ENCODE data around the gene RNF6. TPM values are rescaled to one million over a fixed set of nuclear protein-coding genes. Genes with fewer than 3 reads are reported as not detected.

The RNF6 gene
- total RNA-seq, 2 experiments from 2014 or later, result 25.6 to 30.0 TPM

GRCh38 chr13:26236296-26236695 lies 14.2 kb upstream of the RNF6 start:
- H3K36me3 ChIP-seq (ENCODE audit: insufficient read depth, low read length), result no peaks in the 10 kb centered on the region
- POLR2A ChIA-PET, result interaction anchor here (0.6 to 1.5 kb wide), 3 partner anchors 11 to 16 kb away, joined by 3 to 4 read pairs (median 3); partner anchors contain the start of gene RNF6
- H3K27ac ChIP-seq (ENCODE audit: low read depth, low read length, poor library complexity, severe bottlenecking), result no peak overlapping the region
- H3K4me1 ChIP-seq (ENCODE audit: insufficient read depth, low read length, poor library complexity, severe bottlenecking), result no peaks in the 10 kb centered on the region
- CTCF ChIA-PET (ENCODE audit: unreplicated experiment), result no interaction called here
- H3K79me2 ChIP-seq (ENCODE audit: insufficient read depth, low read depth, low read length), result no peaks in the 10 kb centered on the region
- H3K9me2 ChIP-seq (ENCODE audit: insufficient read depth, low read length), result no peaks in the 10 kb centered on the region
- intact Hi-C loops (cut with micrococcal nuclease; ENCODE audit: unreplicated experiment), result no loop called here
- DNase-seq (ENCODE audit: low spot score), result no peak
- H2AFZ ChIP-seq (ENCODE audit: low read length), result no peak overlapping the region
- no peak overlapping the region for H3K4me3 ChIP-seq (ENCODE audit: low read depth, low read length, poor library complexity, severe bottlenecking)
- no peaks in the 10 kb centered on the region for H3K9me3 ChIP-seq (ENCODE audit: low read length)
- no peak for TF ChIP-seq EZH2phosphoT487 (IDR thresholded peaks at IDR 0.05; ENCODE audit: borderline replicate concordance, low read depth, low read length)
- TF ChIP-seq, protein P1, sequence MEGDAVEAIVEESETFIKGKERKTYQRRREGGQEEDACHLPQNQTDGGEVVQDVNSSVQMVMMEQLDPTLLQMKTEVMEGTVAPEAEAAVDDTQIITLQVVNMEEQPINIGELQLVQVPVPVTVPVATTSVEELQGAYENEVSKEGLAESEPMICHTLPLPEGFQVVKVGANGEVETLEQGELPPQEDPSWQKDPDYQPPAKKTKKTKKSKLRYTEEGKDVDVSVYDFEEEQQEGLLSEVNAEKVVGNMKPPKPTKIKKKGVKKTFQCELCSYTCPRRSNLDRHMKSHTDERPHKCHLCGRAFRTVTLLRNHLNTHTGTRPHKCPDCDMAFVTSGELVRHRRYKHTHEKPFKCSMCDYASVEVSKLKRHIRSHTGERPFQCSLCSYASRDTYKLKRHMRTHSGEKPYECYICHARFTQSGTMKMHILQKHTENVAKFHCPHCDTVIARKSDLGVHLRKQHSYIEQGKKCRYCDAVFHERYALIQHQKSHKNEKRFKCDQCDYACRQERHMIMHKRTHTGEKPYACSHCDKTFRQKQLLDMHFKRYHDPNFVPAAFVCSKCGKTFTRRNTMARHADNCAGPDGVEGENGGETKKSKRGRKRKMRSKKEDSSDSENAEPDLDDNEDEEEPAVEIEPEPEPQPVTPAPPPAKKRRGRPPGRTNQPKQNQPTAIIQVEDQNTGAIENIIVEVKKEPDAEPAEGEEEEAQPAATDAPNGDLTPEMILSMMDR (conservative IDR thresholded peaks at IDR 0.05; ENCODE audit: low read length), result no peak
- no peaks in the 10 kb centered on the region for H4K20me1 ChIP-seq (ENCODE audit: insufficient read depth, low read length)
- no peak overlapping the region for H3K4me2 ChIP-seq (ENCODE audit: low read length)
- no TSS peak for BruUV-seq (replicated peaks)

GRCh38 chr13:26230703-26231102 lies 8.6 kb upstream of the RNF6 start:
- POLR2A ChIA-PET, result no interaction called here
- no peak for TF ChIP-seq EZH2phosphoT487 (IDR thresholded peaks at IDR 0.05; ENCODE audit: borderline replicate concordance, low read depth, low read length)
- TF ChIP-seq, protein P1 (conservative IDR thresholded peaks at IDR 0.05; ENCODE audit: low read length), result no peak
- intact Hi-C loops (cut with micrococcal nuclease; ENCODE audit: unreplicated experiment), result no loop called here
- CTCF ChIA-PET (ENCODE audit: unreplicated experiment), result no interaction called here
- H3K4me3 ChIP-seq (ENCODE audit: low read depth, low read length, poor library complexity, severe bottlenecking), result no peak overlapping the region
- no peaks in the 10 kb centered on the region for H3K9me3 ChIP-seq (ENCODE audit: low read length)
- no peaks in the 10 kb centered on the region for H4K20me1 ChIP-seq (ENCODE audit: insufficient read depth, low read length)
- H3K79me2 ChIP-seq (ENCODE audit: insufficient read depth, low read depth, low read length), result no peaks in the 10 kb centered on the region
- H2AFZ ChIP-seq (ENCODE audit: low read length), result no peak overlapping the region
- no peak for DNase-seq (ENCODE audit: low spot score)
- no peaks in the 10 kb centered on the region for H3K4me1 ChIP-seq (ENCODE audit: insufficient read depth, low read length, poor library complexity, severe bottlenecking)
- no peaks in the 10 kb centered on the region for H3K36me3 ChIP-seq (ENCODE audit: insufficient read depth, low read length)
- H3K27ac ChIP-seq (ENCODE audit: low read depth, low read length, poor library complexity, severe bottlenecking), result no peak overlapping the region
- no TSS peak for BruUV-seq (replicated peaks)
- H3K9me2 ChIP-seq (ENCODE audit: insufficient read depth, low read length), result no peaks in the 10 kb centered on the region
- no peak overlapping the region for H3K4me2 ChIP-seq (ENCODE audit: low read length)

DNA sequence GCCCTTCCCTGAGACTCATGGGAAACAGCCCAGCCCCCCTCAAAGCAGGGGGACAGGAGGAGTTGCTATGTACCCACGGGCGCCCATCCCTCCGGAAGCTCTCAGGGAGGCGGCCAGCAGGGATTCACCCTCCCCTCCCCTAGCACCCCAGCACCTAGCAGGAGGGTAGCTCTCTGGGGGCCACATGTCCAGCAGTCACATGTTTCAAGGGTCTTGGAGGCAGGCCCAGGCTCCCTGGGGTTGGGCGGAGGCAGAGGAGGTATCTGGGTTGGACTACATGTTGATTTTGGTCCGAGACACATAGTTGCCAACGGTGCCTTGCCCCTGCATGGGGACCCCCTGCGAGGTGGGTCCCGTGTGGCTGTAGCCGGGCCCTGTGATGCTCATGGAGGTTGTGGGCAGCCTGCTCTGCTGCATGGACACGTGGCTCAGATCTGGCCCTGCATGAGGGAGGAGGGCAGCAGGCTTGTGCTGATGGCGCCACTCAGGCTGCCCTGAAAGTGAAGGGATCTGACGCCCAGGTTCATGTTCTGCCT lies 7.0 kb upstream of the RNF6 start:
- no peak overlapping the region for H3K27ac ChIP-seq (ENCODE audit: low read depth, low read length, poor library complexity, severe bottlenecking)
- no peaks in the 10 kb centered on the region for H4K20me1 ChIP-seq (ENCODE audit: insufficient read depth, low read length)
- H2AFZ ChIP-seq (ENCODE audit: low read length), result no peak overlapping the region
- no peak overlapping the region for H3K4me3 ChIP-seq (ENCODE audit: low read depth, low read length, poor library complexity, severe bottlenecking)
- intact Hi-C loops (cut with micrococcal nuclease; ENCODE audit: unreplicated experiment), result no loop called here
- no peaks in the 10 kb centered on the region for H3K9me3 ChIP-seq (ENCODE audit: low read length)
- H3K4me1 ChIP-seq (ENCODE audit: insufficient read depth, low read length, poor library complexity, severe bottlenecking), result no peaks in the 10 kb centered on the region
- H3K79me2 ChIP-seq (ENCODE audit: insufficient read depth, low read depth, low read length), result no peaks in the 10 kb centered on the region
- BruUV-seq (replicated peaks), result no TSS peak
- no peaks in the 10 kb centered on the region for H3K9me2 ChIP-seq (ENCODE audit: insufficient read depth, low read length)
- TF ChIP-seq, protein P1 (conservative IDR thresholded peaks at IDR 0.05; ENCODE audit: low read length), result no peak
- no peak for TF ChIP-seq EZH2phosphoT487 (IDR thresholded peaks at IDR 0.05; ENCODE audit: borderline replicate concordance, low read depth, low read length)
- POLR2A ChIA-PET, result no interaction called here
- CTCF ChIA-PET (ENCODE audit: unreplicated experiment), result no interaction called here
- DNase-seq (ENCODE audit: low spot score), result no peak
- H3K36me3 ChIP-seq (ENCODE audit: insufficient read depth, low read length), result no peaks in the 10 kb centered on the region
- H3K4me2 ChIP-seq (ENCODE audit: low read length), result no peak overlapping the region

Measured in OCI-LY7 (cell line).